Measurements from ENCODE around the gene ILKAP. TPM values are rescaled to one million over a fixed set of nuclear protein-coding genes. Genes with fewer than 3 reads are reported as not detected.
"Not testable (repeated sequence)": the region's sequence is repeated elsewhere in the genome, so short reads cannot be mapped to it uniquely, and the experiment has no call there.

The ILKAP gene
- total RNA-seq, 1 donor from 2014 or later: 14.2 TPM

DNA sequence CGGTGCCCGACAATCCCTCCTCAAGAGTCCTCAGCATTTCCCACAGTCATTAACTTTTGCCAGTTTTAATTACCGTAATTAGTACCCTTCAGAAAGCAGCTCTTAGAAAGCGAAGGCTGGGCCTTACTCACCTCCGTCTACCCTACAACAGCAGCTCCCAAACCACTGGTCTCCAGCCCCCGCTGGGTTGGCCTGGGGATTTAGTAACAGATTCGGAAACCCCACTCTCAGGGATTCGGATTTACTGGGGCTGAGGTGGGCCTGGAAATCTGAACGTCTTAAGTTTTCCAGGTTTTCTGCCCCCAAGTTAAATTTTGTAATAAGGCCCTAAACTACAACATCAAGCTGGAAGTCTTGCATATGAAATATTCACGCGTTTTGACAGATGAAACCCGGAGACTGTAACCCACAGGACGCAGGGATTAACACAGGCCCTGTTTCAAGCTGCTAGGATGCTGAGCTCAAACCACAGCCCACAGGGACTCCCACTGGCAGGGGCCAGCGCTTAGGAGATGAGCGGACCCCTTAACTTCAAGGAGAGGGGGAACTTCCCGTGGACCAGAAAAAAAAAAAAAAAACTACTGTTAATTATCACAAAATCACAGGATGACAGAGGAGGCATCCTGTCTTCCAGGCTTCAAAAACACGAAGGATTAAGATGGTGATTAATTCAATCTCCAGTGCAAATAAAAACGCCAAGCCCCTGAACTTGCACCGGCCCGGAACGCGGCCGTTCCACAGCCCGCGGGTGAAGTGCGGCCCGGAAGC, 985 bp downstream of the ILKAP start:
- DNase-seq (ENCODE audit: low spot score): no peak

DNA sequence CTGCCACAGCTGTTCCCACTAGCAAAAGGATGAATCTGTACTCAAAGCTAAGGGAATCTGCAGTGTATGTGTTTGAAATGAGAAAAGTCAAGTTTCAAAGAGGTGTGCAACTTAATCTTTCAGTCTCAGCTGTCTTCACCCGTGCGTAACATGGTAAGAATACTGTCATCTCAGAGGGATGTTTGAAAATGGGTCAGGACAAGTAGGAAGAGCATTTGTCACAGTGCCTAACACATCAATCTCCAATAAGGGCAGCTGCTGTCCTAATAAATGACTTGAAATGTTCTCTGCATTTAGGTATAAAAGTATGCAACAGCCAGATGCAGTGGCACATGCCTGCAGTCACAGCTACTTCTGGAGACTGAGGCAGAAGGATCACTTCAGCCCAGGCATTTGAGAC, 13.1 kb downstream of the ILKAP start:
- DNase-seq (ENCODE audit: low spot score): no peak

DNA sequence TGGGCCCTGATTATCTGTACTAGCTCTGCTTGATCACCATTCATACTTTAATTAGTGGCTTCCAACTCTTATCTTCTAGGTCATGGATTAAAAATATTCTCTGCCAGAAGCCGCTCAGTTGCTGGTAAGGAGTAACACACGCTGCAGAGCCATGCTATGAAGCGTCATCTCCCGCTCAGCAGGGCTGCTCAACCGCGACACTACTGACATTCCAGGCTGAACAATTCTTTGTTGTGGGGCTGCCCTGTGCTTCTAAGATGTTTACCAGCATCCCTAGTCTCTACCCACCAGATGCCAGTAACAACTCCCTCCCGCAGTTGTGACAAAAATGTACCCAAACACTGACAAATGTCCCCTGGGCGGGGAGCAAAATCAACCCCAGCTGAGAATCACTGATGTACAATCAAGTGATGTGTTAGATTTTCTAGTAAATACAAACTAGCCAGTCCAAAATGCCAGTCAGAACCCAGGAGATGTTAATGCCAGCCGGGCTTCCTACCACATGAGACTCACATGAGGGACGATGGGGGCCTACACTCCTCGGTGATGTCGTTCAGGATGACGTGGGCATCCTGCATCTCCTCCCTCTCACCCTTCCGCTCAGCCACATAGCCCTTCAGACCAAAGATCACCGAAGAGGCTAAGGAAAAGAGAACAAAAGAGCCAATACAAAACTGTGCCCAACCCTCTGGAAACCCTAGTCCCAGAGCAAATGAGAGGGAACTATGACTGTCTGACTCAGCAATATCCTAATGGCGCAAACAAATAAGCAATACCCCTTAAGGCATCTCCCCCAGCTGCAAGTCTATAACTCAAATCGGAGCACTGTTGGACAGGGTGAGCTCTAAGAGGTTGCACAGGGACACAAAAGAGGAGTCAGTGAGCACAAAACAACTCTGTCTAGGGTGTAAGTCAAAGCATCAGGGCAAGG, 15.6 kb downstream of the ILKAP start:
- DNase-seq (ENCODE audit: low spot score): no peak

DNA sequence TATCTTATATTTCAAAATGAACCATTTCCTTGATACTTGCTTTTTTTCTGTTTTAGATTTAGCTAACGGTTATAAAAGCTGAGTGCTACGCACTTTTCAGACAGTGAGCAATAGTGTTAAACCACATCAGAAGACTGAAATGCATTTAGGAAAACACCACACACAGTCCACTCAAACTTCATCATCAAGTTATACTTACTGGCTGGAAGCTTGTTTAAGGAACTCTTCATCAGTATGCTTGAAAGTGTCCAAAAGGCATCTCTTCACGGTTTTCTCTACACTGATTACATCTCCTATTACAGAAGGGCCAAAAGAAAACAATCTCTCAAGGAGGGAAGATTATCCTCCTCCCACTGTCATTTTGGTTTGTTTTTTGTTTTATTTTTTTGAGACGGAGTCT, 19.7 kb downstream of the ILKAP start:
- DNase-seq (ENCODE audit: low spot score): no peak

DNA sequence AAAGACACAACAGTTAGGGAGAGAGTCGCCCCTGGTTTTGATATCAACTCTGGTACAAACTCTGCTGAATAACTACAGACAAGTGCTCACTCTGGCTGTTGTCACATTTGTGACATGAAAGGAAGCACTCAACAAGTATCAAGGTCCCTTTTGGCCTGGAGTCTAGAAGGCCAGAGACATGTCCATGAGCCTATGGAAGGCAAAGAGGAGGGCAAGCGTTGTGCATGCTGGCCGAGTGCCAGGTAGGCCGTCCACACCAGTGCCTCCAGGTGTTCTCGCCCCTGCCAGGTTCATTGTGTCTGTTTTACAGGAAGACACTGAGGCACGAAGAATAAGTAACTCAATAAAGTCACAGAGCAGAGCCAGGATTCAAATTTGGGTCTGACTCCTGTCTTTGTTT, 21.1 kb downstream of the ILKAP start:
- DNase-seq (ENCODE audit: low spot score): no peak

DNA sequence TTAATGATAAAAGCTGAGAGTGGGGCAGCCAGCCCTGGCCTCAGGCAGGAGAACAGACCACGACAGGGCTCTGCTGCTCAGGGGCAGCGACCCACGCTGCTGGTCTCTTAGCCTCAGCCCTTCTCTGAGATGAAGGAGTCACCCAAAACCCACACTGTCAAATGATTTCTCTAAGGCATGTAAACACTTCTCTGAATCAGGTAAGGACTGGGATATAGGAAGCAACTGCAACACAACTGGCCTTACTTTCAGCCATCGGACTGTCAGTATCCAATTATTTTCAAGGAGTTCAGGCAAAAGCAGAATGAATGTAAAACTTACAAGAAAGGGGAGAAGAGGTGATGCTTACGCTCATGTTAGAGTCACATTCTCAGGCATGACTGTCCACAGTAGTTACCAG, 22.9 kb downstream of the ILKAP start:
- DNase-seq (ENCODE audit: low spot score): no peak

DNA sequence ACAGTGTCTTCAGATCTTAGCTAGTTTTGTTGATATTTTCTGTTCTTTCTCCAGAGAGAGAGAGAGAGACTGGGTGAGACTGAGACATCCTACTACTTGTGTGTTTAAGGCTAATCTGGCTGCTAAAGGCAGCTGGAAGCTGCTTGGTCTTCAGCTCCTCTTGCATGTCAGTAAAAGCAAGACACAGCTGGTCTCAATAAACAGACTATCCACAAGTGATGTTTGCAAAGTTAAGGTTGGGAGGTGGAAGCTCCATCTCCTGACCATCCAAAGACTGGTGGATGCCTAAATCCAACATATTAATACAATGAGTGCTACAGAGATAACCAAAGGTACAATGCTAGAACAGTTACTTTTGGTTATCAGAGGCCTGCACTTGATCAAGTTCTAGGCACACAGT, 26.9 kb downstream of the ILKAP start:
- DNase-seq (ENCODE audit: low spot score): no peak

DNA sequence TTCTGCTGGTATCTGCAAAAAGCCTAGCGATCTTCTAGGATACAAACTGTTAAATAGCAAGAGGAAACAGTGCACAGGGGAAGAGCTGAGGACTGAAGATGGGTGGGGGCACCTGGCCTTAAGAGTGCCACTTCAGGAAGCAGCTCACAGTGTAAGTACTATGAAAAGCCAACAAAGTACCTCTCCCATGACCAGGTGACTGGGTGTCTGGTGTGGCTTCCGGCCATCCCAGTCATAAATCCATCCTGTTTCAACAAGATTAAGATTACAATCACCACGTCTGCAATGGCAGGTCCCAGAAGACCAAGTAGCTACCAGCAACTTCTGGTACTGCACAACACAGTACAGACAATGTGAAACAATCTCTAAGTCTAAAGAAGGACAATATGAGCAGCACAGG, 28.8 kb downstream of the ILKAP start:
- DNase-seq (ENCODE audit: low spot score): no peak

DNA sequence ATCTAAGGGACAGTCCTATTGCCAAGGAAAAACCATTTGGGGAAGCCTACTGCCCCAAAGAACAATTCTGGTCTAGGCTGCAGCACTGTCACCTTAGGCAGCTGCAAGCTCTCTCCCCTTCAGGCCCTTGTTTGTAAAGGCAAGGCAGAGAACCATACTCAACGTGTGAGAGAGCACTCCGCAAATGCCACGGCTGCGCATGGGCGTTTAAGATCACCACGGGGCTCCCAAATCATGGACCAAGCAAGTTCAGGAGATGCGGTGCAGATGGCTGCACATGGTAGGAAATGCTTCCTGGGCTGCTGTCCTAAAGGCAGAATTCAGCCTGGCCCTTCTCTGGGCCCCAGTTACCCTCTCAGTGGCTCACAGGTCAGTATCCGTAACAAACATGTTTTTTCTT, 29.2 kb downstream of the ILKAP start:
- no peak for DNase-seq (ENCODE audit: low spot score)

DNA sequence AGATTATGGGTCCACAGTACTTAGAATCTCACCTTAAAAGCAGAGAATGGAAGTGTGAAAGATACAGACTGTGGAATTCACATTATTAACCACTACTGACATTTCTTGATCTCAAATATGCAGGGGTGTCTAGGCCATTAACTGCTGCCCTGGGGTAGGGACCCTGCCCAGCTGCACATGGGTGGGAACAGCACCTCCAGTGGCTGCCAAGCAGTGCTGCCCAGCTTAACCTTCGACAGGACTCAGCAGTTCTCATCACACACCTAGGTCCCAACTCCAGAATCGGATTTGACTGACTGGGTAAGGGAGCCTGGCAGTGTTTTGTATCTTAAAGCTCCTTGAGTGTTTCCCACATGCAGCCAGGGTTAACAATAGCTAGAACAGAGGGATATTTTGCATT, 29.8 kb downstream of the ILKAP start:
- no peak for DNase-seq (ENCODE audit: low spot score)

DNA sequence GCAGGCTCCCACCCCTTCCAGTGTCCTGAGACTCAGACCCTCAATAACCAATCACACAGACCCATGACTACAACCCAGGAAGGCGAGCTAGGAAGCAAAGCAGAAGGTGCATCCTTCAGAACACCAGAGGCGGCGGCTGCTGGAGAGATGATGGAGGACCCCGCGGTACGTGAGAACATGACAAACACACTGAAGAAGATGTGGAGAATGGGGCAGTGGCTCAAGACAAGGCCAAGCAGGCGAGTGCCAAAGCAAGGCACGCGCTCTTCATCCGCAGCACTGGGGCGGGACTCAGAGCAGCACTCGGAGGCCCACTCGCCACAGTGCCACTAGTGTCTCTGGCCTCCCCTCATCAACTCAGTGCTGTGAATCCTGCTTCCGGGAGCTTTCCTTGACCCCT, 31.1 kb downstream of the ILKAP start:
- DNase-seq (ENCODE audit: low spot score): no peak

DNA sequence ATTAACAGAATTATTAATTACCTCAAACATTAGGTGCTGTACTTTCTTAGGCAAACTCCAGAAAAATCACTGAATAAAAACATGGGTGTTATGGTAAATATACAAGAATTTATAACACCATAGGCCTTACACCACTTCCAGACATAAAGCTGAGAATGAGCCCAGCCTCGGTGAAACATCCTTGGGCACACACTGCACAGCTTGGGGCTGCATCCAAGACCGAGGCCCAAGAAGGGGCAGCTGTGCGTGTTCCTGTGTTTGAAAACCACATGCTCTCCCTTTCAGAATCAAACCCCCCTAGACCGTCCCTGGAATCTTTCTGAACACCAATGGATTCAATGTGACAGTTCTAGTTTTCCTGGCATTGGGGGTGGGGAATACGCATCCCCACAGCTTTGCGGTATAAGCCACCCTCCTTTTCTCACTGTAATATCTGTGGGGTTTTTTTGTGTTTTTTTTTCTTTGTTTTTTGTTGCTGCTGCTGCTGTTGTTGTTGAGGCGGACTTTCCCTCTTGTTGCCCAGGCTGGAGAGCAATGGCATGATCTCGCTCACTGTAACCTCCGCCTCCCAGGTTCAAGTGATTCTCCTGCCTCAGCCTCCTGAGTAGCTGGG, 31.8 kb downstream of the ILKAP start:
- DNase-seq (ENCODE audit: low spot score): no peak

DNA sequence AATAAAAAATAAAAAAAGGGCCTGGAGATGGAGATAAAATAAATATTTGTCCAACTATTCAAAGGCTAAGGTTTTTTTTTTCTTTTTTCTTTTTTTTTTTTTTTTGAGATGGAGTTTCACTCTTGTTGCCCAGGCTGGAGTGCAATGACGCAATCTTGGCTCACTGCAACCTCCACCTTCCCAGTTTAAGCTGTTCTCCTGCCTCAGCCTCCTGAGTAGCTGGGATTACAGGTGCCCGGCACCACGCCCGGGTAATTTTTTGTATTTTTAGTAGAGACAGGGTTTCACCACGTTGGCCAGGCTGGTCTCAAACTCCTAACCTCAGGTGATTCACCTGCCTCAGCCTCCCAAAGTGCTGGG, 32.4 kb downstream of the ILKAP start:
- not testable (repeated sequence) for DNase-seq (ENCODE audit: low spot score)

DNA sequence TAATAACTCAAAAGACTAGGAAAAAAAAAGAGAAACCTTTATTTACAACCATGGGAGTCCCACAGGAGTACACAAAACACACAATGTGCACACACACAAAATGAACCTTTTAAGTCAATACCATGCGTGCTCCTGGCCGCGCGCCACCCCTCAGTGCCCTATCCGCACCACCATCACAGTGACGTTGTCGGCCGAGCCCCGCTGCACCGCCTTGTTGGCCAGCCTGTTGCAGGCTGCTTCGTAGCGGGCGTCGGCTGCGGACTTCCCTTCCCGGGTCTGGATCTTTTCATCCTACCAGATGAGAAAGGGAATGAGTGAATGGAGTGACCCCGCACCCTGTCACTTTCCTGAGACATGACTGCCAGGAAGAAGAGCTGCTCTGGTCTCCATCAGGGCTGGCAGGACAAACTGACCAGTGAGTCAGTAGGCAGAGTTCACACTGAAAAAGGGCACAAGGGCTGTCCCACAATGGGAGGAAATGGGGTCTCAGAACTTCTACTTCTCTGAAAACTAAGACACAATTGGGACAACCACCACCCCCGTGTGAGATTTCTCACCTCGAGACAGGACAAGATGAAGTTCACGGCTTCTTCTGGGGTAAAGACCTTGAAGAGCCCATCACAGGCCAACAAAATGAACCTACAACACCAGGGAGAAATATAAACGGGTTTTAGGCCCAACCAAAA, 33.0 kb downstream of the ILKAP start:
- DNase-seq (ENCODE audit: low spot score): no peak

DNA sequence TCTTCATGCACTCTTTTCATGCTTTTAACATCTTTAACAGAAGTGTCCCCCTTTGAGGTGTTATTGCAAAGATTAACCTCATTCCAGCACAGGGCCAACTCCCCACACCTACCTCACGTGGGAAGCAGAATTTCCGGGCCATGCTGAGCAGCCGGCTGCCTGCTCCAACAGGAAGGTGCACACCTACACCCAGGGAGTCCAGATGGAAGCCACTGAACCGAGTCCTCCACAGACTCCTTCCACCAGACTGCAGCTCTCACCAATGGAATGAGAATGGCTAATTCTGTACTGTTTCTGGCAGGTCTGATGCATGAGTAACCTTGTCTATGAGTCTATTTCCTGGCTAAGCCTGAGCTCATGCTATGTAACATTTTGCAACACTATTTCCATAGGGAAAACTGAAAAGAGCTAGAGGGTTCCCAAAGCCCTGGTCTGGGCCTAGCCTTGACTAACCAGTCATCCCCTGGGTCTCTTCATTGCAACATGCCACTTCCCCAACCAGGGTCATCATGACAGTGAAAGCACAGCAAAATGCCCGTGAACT, 33.7 kb downstream of the ILKAP start:
- peak; percentile 46 for DNase-seq (ENCODE audit: low spot score)

DNA sequence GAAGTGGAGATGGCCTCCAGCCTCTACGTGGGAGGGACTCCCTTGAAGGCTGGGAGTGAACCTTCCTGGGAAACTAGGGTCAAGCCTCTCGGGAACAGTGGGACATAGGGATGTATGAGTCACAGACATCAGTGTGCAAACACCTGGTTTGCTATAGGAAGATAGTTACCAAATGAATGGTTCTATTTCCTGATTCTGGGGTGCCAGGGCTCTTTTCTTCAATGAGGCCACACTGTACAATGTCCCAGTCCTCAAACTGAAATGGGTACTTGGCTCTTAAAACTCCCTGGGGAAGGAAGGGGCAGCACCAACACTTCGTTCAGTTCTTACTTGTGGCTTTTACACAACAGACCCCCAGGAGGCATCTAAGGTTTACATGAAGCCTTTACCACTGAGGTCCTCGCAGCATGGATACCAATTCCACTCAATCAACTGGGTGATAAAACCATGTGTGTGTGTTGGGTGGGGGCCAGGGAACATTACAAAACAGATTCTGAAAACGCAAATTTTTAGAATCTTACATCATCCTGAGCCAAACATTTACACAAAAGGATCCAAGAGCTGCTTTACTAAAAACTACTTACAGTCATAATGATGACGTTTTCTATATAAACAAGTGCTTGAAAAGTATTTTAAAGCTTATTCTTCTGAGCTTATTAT, 34.3 kb downstream of the ILKAP start:
- no peak for DNase-seq (ENCODE audit: low spot score)

DNA sequence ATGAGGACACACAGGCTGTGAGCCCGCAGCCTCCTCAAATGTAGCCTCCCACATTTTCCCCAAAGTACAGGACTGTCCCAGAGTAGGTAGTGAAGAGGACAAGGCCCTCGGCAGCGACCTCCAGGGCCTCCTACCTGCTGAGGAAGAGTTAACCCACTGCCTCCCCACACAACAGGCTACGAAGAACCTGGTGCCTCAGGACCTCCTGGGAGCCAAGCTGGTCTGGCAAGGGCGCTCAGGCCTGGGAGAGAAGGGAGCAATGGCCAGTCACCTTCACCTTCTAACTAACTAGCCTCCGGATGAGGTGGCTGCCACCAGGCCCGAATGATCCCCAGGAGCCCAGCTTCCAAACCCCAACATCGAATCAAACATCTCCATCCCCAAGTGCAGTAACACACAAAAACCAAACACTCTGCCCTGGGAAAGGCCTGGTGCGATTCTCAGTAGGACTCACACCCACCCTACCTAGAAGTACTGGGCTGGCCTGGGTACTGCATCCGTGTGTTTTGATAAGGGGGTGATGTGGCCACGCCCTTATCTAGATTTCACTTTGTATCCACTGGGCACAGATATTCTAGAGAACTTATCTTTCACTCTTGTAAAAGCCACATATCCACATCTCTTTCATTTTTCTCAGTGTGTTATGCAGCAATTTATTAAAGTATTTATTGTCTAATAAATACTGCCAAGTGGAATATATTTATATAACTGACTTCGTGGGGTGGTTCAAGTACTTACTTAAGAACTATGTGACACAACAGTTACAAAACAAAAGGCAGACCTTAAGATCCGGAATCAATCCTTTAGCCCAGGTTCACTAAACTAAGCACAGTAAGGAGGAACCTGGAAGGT, 35.1 kb downstream of the ILKAP start:
- DNase-seq (ENCODE audit: low spot score): no peak

DNA sequence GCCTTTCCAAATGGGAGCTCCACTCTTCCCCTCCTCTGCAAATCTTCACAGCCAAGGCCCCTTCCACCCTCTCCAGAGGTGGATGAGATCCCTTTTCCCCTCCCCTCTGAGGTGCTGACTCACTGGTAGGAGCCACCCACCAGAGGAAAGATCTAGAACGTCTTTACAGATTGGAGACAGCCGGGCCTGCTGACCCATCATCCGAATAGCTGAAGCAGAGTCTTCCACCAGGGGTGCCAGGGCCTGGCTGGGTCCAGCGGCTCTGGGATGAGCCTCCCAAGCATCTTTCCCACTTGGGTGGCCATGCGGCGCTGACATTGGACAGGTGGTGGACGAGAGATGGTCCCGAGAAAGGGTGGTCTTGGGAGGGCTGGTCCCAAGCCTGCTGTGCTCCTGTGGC, 35.7 kb downstream of the ILKAP start:
- DNase-seq (ENCODE audit: low spot score): no peak

DNA sequence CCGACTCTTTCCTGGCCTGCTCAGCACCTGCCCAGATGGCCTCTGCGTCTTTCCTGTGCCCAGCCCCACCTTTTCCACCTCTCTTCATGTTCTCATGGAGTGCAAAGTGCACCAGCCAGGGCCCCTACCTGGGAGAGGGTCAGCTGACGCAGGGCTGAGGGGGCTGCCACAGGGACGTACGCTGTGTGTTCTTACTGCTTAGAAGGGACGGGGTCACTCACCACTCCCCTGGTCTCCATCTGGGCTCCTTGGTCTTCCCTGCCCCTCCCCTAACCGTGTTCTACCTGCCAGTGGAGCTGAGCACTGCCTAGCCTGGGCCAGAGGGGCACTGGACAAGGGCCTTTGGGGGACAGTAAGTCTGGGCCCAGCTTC, 36.2 kb downstream of the ILKAP start:
- DNase-seq (ENCODE audit: low spot score): no peak
